HepG2 (cell line): Measurements from ENCODE around the gene TRIM15. TPM values are rescaled to one million over a fixed set of nuclear protein-coding genes. Genes with fewer than 3 reads are reported as not detected.

Experiments
- ATAC-seq: fragments of 200-7000 bp; cut with Tn5 transposase; 3 replicates; pipeline ENCODE4 v1.9.1; 2020; ENCODE audit warnings: mild to moderate bottlenecking, moderate library complexity
- BruUV-seq: library from RNA; stranded (reverse); fragments of 400-500 nt; replicated peaks from 2 replicates; lab custom pipeline; 2021; lab: Mats Ljungman, UMichigan
- CTCF ChIA-PET: fragments of 300-600 bp; formaldehyde crosslinking; extraction: SDS; loops from one replicate; lab custom pipeline; 2021; ENCODE audit warnings: low total read pairs, inconsistent platforms, low intra/inter-chr PET ratio; lab: Yijun Ruan, JAX
- POLR2A ChIA-PET: fragments of 350-600 bp; sonication (Branson Sonifier 250); formaldehyde crosslinking; loops from one replicate; lab custom pipeline; 2020; ENCODE audit warnings: antibody characterized with exemption, inconsistent platforms; lab: Yijun Ruan, JAX
- DNase-seq: peaks from one replicate; pipeline ENCODE4 v3.0.0-alpha.2; 2015; ENCODE audit warnings: low spot score
- FAIRE-seq: peaks from 3 replicates; lab custom pipeline; 2011; peaks lifted over from hg19 to GRCh38; lab: Jason Lieb, UNC
- H2AFZ ChIP-seq: one replicate; pipeline ENCODE4 v1.6.1; 2011; ENCODE audit warnings: low read length, inconsistent platforms
- H3K27ac ChIP-seq: fragments of 300-600 bp; 3 replicates; pipeline ENCODE4 v1.8.0; 2011; ENCODE audit warnings: mixed run types, mild to moderate bottlenecking, mixed read lengths, low read length, inconsistent platforms; ENCODE audit not compliant: insufficient read depth; ENCODE audit errors: extremely low read length
- H3K27me3 ChIP-seq, 2 experiments: fragments of 200-600 bp in 1 of 2; 2 replicates in 1 of 2; 3 replicates in 1 of 2; pipeline versions ENCODE4 v1.6.0 to v1.8.0; 2011; ENCODE audit warnings: low read length in 2 of 2, mild to moderate bottlenecking in 2 of 2, moderate library complexity in 2 of 2, inconsistent platforms in 1 of 2; ENCODE audit not compliant: insufficient read depth in 2 of 2, control insufficient read depth in 1 of 2
- H3K36me3 ChIP-seq, 2 experiments: fragments of 200-600 bp in 1 of 2; replicated peaks in 1 of 2; 2 replicates in 1 of 2; 3 replicates in 1 of 2; pipeline versions ENCODE4 v1.5.1 to v1.8.0; 2011; ENCODE audit warnings: low read length in 2 of 2, inconsistent platforms in 1 of 2; ENCODE audit not compliant: insufficient read depth in 2 of 2, control insufficient read depth in 1 of 2
- H3K4me1 ChIP-seq: 2 replicates; pipeline ENCODE4 v1.5.1; 2012; ENCODE audit warnings: low read length, inconsistent platforms; ENCODE audit not compliant: insufficient read depth
- H3K4me2 ChIP-seq: 2 replicates; pipeline ENCODE4 v1.6.0; 2011; ENCODE audit warnings: low read depth, low read length, inconsistent platforms
- H3K4me3 ChIP-seq, 3 experiments: fragments of 200-600 bp in 1 of 3; sonication (generic), shearing (Covaris generic) in 1 of 3; replicated peaks in 1 of 3; 2 replicates each; pipeline ENCODE4 v1.5.1; 2011 to 2016; ENCODE audit warnings: low read length in 3 of 3, inconsistent platforms in 2 of 3, low read depth in 2 of 3, mild to moderate bottlenecking in 2 of 3, control low read depth in 1 of 3, mixed read lengths in 1 of 3; ENCODE audit not compliant: insufficient read depth in 1 of 3
- H3K79me2 ChIP-seq: one replicate; pipeline ENCODE4 v1.6.1; 2011; ENCODE audit warnings: low read length, inconsistent platforms; ENCODE audit not compliant: insufficient read depth
- H3K9ac ChIP-seq: 2 replicates; pipeline ENCODE4 v1.6.0; 2011; ENCODE audit warnings: mild to moderate bottlenecking, low read depth, low read length, inconsistent platforms; ENCODE audit not compliant: insufficient read depth
- H3K9me3 ChIP-seq: 2 replicates; pipeline ENCODE4 v1.5.1; 2012; ENCODE audit warnings: mild to moderate bottlenecking, low read length
- H4K20me1 ChIP-seq: 2 replicates; pipeline ENCODE4 v1.6.0; 2011; ENCODE audit warnings: inconsistent platforms, mild to moderate bottlenecking, low read length, moderate library complexity; ENCODE audit not compliant: insufficient read depth
- CEBPB ChIP-seq: IDR thresholded peaks from 2 replicates; pipeline ENCODE4 v1.6.1; 2011; ENCODE audit warnings: low read depth, low read length, improper control_type of control experiment, borderline replicate concordance
- FOXJ3 ChIP-seq: sonication (generic); formaldehyde crosslinking; IDR thresholded peaks from 2 replicates; pipeline ENCODE4 v1.4.0; 2020; ENCODE audit warnings: missing genetic modification reagents, mild to moderate bottlenecking, borderline replicate concordance
- FOXO1 ChIP-seq: sonication (generic); formaldehyde crosslinking; IDR thresholded peaks from 2 replicates; pipeline ENCODE4 v1.4.0; 2020; ENCODE audit warnings: missing genetic modification reagents
- HNRNPH1 ChIP-seq: fragments of 200-400 bp; formaldehyde crosslinking; optimal IDR thresholded peaks from 2 replicates; pipeline ENCODE3; 2017; ENCODE audit warnings: mild to moderate bottlenecking, low read depth, low read length
- JUND ChIP-seq: sonication (generic); formaldehyde crosslinking; IDR thresholded peaks from 2 replicates; pipeline ENCODE4 v1.8.0; 2022; ENCODE audit warnings: mild to moderate bottlenecking, missing genetic modification reagents
- MYNN ChIP-seq: sonication (generic); formaldehyde crosslinking; IDR thresholded peaks from 2 replicates; pipeline ENCODE4 v1.4.0; 2020; ENCODE audit warnings: mild to moderate bottlenecking, low read depth, missing genetic modification reagents
- RCOR2 ChIP-seq: IDR thresholded peaks from 2 replicates; pipeline ENCODE4 v1.6.1; 2016; ENCODE audit warnings: missing biosample characterization, missing genetic modification reagents
- SPEN ChIP-seq: sonication (generic); formaldehyde crosslinking; IDR thresholded peaks from 2 replicates; pipeline ENCODE4 v1.5.1; 2020; ENCODE audit warnings: low read depth, mild to moderate bottlenecking, missing genetic modification reagents
- ZBTB3 ChIP-seq: sonication (generic); formaldehyde crosslinking; IDR thresholded peaks from 2 replicates; pipeline ENCODE4 v1.4.0; 2020; ENCODE audit warnings: low read depth, mild to moderate bottlenecking, moderate library complexity, missing genetic modification reagents, borderline replicate concordance
- ZFY ChIP-seq: sonication (generic); formaldehyde crosslinking; IDR thresholded peaks from 2 replicates; pipeline ENCODE4 v1.4.0; 2020; ENCODE audit warnings: missing genetic modification reagents
- ZNF691 ChIP-seq: sonication (generic); formaldehyde crosslinking; IDR thresholded peaks from 2 replicates; pipeline ENCODE4 v1.4.0; 2020; ENCODE audit warnings: missing genetic modification reagents, low read depth, mild to moderate bottlenecking, borderline replicate concordance
- ZNF839 ChIP-seq: sonication (generic); formaldehyde crosslinking; IDR thresholded peaks from 2 replicates; pipeline ENCODE4 v1.4.0; 2020; ENCODE audit warnings: missing genetic modification reagents, mild to moderate bottlenecking, borderline replicate concordance
- WGBS: methylation state at CpG from one replicate; pipeline ENCODE4 v1.1.6; 2017; ENCODE audit warnings: low lambda C conversion rate; 5-methylcytosine and 5-hydroxymethylcytosine counted together
- in situ Hi-C: cut with HindIII; loops from 2 replicates; pipeline ENCODE4 v1.10.0; 2017; ENCODE audit warnings: low pct_unique_long_range_greater_than_20kb; ENCODE audit not compliant: extremely low pct_ligation_motif_present
- intact Hi-C: fragments of 100-400 bp; cut with micrococcal nuclease; formaldehyde crosslinking; loops from one replicate; pipeline ENCODE4 v1.10.0; 2022; ENCODE audit not compliant: unreplicated experiment
- polyA plus RNA-seq, 8 experiments: library from polyadenylated mRNA; depleted of rRNA in 3 of 8; stranded (reverse) in 7 of 8; unstranded in 1 of 8; fragments of >200 nt; fragmentation: Illumina TruSeq in 4 of 8; extraction: Trizol in 4 of 8; gene quantifications; 2 replicates each; pipeline versions ENCODE4 v1.2.1 to v1.2.3, GENCODE V29; 2011 to 2016; ENCODE audit warnings: low read depth in 4 of 8, missing spikeins in 1 of 8, mixed read lengths in 1 of 8; ENCODE audit not compliant: insufficient read depth in 1 of 8
- total RNA-seq, 5 experiments: library from RNA; depleted of rRNA; stranded (reverse); fragments of >200 nt; fragmentation: Illumina TruSeq; extraction: Trizol; gene quantifications; 2 replicates each; pipeline ENCODE4 v1.2.3, GENCODE V29; 2016; ENCODE audit warnings: low read depth in 1 of 5

TRIM15 gene
- total and polyA plus RNA-seq, 2 of the 13 experiments (the other 11 are each of a cell fraction or from before 2014, with no cell fraction given): 35.1 to 38.2 TPM

- Histone ChIP-seq H3K36me3 (no peaks in the 10 kb centered on the region), H3K4me1 (peaks cover 32% of the 10 kb centered on the region), H3K9me3 (no peaks in the 10 kb centered on the region), H4K20me1 (no peaks in the 10 kb centered on the region), H3K4me3 (no peak overlapping the region), H3K9ac (no peak overlapping the region), H3K27me3 (no peaks in the 10 kb centered on the region), H2AFZ (no peak overlapping the region), H3K4me2 (no peak overlapping the region), H3K27ac (no peak overlapping the region), H3K79me2 (no peaks in the 10 kb centered on the region)
- POLR2A ChIA-PET: no interaction called here
- 61% methylated on average over 6 of the region's 6 CpGs for WGBS
- in situ Hi-C loops (no loop called here), intact Hi-C loops (no loop called here)
- DNase-seq (no peak), FAIRE-seq (no peak), ATAC-seq (no peak)
- CTCF ChIA-PET: no interaction called here
- BruUV-seq: no TSS peak
- no peak for TF ChIP-seq CEBPB
- no peak for TF ChIP-seq JUND (CRISPR knock-in tag)
- TF ChIP-seq ZFY (CRISPR knock-in tag): no peak
- TF ChIP-seq ZNF839 (CRISPR knock-in tag): no peak
- TF ChIP-seq FOXO1: no peak
- no peak for TF ChIP-seq MYNN
- TF ChIP-seq ZNF691 (CRISPR knock-in tag): no peak
- no peak for TF ChIP-seq ZBTB3 (CRISPR knock-in tag)
- no peak for TF ChIP-seq FOXJ3 (CRISPR knock-in tag)
- no peak for TF ChIP-seq RCOR2
- no peak for TF ChIP-seq HNRNPH1
- no peak for TF ChIP-seq SPEN (CRISPR knock-in tag)
- TF ChIP-seq, all 625 proteins: peak for 0
Observed at GRCh38 chr6:30116724-30117123, 46.6 kb upstream of the TRIM15 start.
